Heart left ventricle (tissue), 13 donors: Measurements from ENCODE around the gene ATOH1.

Experiments
- POLR2A ChIP-seq, 2 donors: fragments of 450-650 bp; IDR thresholded peaks; one replicate each; pipeline ENCODE4 v1.6.1; 2017; ENCODE audit warnings: antibody characterized with exemption in 2 of 2, mild to moderate bottlenecking in 2 of 2, moderate library complexity in 2 of 2
- TF ChIP-seq, protein P1 (sequence below), 12 donors: fragments of 200-600 bp; sonication (generic) in 4 of 12; IDR thresholded peaks; one replicate each; pipeline versions ENCODE4 v1.5.0 to v1.8.0; 2018 to 2022; ENCODE audit warnings: antibody characterized with exemption in 12 of 12, mild to moderate bottlenecking in 5 of 12
- donor health status: ischemic (EF 13 %, LVEDD 7.1; RV severe dilation, severe dysfunction).
- donor health status: DM: no; HTN: yes; CAD: no.
- donor health status: DM: no; HTN: no; CAD: no.
- donor health status: ischemic (EF 25% LVEDD 6.9; RV normal size, moderate dysfunction).
- donor health status: ischemic (EF 25% LVEDD 5.7; RV mildly dilated, moderate dysfunction).
- donor health status: ischemic (EF 35%, LVEDD 5.7; RV mildly dilated, moderate dysfunction).
- donor health status: nonischemic (EF 11% LVEDD 7.7; RV severe dilation, severe dysfunction).
- donor health status: DM: yes; HTN: yes; CAD: no.
- donor health status: PGD.
- donor health status: ischemic (EF 29% LVEDD 5.4; RV normal size, mild dysfunction).
- donor health status: nonischemic (EF 23%, LVEDD 6.1; RV moderate dilation, normal function).

DNA sequence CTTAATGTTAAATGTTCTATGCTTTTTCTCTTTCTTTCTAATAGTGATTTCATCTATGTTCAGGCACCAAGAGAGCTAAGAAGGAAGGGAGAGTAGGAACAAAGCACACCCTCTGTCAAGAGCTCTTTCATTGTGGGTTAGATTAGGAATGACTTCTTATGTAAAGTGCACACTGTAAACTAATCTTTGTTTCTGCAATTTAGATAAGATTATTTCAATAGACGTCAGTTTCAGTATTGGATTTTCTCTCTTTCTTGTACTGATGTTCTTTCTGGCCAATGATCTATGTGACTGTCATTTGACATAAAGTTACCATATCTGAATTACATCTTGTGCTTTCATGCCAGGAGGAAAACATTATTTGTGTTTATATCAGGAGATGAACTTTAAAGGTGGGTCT lies 48.2 kb downstream of the ATOH1 start:
- TF ChIP-seq POLR2A (IDR thresholded peaks at IDR 0.05) = no peak
- TF ChIP-seq, protein P1, sequence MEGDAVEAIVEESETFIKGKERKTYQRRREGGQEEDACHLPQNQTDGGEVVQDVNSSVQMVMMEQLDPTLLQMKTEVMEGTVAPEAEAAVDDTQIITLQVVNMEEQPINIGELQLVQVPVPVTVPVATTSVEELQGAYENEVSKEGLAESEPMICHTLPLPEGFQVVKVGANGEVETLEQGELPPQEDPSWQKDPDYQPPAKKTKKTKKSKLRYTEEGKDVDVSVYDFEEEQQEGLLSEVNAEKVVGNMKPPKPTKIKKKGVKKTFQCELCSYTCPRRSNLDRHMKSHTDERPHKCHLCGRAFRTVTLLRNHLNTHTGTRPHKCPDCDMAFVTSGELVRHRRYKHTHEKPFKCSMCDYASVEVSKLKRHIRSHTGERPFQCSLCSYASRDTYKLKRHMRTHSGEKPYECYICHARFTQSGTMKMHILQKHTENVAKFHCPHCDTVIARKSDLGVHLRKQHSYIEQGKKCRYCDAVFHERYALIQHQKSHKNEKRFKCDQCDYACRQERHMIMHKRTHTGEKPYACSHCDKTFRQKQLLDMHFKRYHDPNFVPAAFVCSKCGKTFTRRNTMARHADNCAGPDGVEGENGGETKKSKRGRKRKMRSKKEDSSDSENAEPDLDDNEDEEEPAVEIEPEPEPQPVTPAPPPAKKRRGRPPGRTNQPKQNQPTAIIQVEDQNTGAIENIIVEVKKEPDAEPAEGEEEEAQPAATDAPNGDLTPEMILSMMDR (IDR thresholded peaks at IDR 0.05) = no peak
